Iris pigment epithelial cell (primary cell): ENCODE results near the gene LRP6.
A peak's percentile ranks its signal among the peaks of the same experiment; 100 is the strongest.
"Not testable (repeated sequence)": the region's sequence is repeated elsewhere in the genome, so short reads cannot be mapped to it uniquely, and the experiment has no call there.

Source experiments
- DNase-seq: peaks from one replicate; pipeline ENCODE4 v3.0.0-alpha.2; 2011; ENCODE audit warnings: low read depth

LRP6 gene

DNA sequence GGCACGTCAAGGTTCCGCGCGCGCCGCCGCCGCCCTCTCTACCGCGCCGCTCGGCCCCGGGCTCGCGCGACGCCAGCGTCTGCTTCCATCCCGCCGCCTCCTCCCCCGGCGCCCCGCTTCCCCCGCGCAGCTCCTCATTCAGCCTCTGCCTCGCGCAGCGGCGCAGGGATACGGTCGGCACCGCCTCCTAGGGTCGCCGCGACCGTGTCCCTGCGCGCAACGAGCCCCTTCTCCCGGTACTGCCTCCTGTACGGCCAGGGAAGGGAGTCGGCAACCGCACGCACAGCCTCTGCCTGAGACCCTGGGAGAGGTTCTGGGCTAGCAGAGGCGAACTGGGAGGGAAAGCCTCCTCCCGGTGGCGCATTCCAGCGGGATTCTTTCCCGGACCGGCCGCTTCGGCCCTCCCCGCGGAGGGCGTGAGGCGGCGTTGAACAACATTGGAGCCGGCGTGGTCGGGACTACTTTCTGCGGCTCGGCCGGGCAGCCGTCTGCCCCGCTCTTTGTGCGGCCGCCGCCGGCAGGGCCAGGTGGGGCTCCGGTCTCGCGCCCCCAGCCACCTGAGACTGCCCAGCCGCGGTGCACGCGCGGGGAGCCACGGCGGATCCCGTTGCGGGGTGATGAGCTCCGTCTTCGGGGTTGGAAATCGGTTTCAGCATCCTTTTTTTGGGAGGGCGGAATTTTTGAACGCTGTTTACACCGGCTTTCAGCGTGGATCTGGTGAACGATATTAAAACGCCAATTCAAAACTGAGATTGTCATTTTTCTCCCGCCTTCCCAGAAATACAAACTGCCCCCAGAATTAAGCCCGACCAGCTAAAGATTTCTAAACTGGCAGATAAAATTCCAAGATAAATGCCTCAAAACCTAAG lies at the start of gene LRP6:
LRP6 (minus strand) TSS at position 172 of the 869 bp plus-strand sequence. CDS start 309 bp downstream, outside the sequence.
- DNase-seq = peak; percentile 95

DNA sequence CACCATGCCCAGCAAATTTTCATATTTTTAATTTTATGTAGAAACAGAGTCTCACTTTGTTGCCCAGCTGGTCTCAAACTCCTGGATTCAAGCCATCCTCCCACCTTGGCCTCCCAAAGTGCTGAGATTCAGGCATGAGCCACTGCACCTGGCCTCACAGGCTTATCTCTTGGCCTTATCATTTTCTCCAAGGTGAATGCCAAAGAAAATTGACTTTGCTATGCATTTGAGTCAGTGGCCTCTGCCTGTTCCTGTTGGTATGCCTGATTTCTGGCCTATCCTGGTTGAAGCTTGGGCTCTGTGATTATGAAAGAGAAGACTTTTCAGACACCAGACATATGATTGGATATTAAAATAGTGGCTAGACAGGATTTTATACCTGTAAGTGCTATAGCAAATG lies 49.0 kb upstream of the LRP6 start:
- DNase-seq = no peak

DNA sequence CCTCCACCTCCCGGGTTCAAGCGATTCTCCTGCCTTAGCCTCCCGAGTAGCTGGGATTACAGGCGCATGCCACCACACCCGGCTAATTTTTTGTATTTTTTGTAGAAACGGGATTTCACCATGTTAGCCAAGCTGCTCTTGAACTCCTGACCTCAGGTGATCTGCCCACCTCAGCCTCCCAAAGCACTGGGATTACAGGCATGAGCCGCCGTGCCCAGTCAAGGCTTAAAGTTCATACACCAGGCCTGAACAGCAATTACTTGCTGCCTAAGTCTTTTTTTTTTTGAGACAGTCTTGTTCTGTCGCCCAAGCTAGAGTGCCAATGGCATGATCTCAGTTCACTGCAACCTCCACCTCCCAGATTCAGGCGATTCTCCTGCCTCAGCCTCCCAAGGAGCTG lies 43.9 kb upstream of the LRP6 start:
- DNase-seq = not testable (repeated sequence)

GRCh38 chr12:12305568-12306300 lies 38.9 kb upstream of the LRP6 start:
- DNase-seq = peak; percentile 8

DNA sequence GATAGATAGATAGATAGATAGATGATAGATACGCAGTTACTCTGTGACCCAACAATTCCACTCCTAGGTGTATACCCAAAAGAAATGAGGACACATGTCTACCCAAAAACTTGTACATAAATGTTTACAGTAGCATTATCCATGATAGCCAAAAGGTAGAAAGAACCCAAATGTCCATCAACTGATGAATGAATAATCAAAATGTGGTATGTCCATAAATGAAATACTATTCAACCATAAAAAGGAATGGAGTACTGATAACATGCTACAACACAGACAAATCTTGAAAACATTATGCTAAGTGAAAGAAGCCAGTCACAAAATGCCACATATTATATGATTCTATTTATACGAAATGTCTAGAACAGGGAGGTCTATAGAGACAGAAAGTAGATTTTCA lies 36.1 kb upstream of the LRP6 start:
- no peak for DNase-seq

DNA sequence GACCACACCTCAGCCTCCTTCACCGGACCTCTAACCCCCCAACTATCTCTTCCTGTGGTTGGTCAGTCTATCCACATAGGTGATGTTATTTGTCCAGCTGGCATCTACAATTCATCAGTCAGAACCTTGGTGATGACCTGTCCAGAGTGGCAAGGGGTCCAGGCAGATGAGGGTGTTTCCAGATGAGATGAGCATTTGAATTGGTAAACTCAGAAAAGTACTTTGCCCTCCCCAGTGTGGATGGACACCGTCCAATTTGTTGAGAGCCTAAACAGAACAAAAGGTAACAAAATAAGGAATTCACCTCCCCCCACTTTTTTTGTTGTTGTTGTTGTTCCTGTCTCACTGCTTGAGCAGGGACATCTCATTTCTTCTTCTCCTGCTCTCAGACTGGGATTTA lies 34.3 kb upstream of the LRP6 start:
- no peak for DNase-seq

GRCh38 chr12:12297201-12297830 lies 30.5 kb upstream of the LRP6 start:
- DNase-seq = no peak

GRCh38 chr12:12294215-12295005 lies 27.6 kb upstream of the LRP6 start:
- no peak for DNase-seq

- no peak for DNase-seq
Observed at GRCh38 chr12:12290206-12290605, 23.4 kb upstream of the LRP6 start.

DNA sequence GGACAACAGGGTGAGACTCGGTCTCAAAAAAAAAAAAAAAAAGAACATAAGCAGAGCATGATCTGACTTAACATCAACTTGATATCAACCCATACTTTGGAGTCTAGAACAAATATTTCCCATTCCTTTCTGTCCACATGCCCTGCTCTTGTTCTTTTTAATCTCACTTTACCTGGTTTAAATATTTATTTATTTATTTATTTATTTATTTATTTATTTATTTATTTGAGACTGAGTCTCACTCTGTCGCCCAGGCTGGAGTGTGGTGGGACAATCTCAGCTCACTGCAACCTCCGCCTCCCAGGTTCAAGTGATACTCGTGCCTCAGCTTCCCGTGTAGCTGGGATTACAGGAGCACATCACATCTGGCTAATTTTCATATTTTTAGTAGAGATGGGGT lies 19.6 kb upstream of the LRP6 start:
- no peak for DNase-seq

- DNase-seq = peak; percentile 85
Observed at GRCh38 chr12:12282761-12283425, 16.0 kb upstream of the LRP6 start.

- no peak for DNase-seq
Observed at GRCh38 chr12:12282202-12282601, 15.4 kb upstream of the LRP6 start.

DNA sequence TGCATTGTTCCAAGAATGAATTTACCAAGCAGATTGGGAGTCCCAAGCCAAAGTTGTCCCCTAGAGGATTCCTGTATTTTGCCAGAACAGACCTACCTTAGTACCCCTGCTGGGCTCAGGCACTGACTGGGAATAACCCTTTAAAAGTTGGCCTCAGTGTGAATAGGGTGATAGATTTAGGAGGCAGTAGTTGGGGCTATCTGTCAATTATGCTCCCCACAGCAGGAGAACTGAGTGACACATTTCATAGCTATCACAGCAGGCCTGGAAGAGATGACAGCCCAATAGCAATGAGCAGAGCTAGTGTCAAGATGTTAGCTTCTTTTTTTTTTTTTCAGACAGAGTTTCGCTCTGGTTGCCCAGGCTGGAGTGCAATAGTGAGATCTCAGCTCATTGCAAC lies 14.3 kb upstream of the LRP6 start:
- DNase-seq = no peak

- DNase-seq = no peak
Observed at GRCh38 chr12:12278899-12279298, 12.1 kb upstream of the LRP6 start.

GRCh38 chr12:12275874-12276273 lies 9.0 kb upstream of the LRP6 start:
- no peak for DNase-seq

- DNase-seq = no peak
Observed at GRCh38 chr12:12273291-12273957, 6.6 kb upstream of the LRP6 start.

DNA sequence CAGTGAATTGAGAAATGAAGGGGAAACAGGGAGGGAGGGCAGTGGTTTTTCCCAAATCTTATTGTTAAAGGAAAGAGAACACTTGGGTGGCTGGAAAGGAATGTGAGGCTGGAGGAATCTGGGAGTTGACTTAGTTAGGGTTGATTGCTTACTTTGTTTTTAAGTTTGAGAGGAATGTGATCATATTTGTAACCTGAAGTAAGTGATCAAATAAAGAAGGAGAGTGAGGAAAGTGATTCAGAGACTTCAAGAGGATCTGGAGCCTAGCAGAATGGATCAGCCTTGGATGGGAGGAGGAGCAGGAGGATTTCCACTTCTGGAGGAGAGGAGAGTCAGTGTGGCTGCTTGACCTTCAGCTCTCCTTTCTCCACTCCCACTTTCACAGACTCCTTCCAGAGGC lies 6.0 kb upstream of the LRP6 start:
- DNase-seq = no peak

- DNase-seq = no peak
Observed at GRCh38 chr12:12270226-12270625, 3.4 kb upstream of the LRP6 start.

- no peak for DNase-seq
Observed at GRCh38 chr12:12267742-12268200, 927 bp upstream of the LRP6 start.

DNA sequence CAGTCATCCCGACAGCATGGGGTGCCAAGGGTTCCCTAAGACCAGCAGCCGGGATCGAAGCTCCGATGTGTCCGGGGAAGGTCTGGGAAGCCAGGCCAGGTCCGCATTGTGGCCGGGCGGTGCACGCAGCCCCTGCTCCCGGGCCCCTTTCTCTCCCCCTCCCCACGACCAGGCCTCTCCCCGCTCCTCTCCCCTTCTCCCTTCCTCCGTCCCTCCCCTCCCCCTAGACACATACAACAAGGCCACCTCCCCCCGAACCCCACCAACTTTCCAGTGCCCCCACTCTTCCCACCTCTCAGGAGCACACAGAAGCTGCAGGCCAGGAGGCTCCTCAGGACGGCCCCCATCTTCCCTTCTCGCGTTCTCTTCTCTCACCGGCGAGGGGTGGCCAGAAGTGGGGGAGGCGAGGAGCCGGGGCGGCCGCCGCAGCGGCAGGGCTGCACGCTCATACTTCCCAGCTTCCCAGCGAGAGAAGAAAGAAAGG lies 413 bp downstream of the LRP6 start:
- DNase-seq = no peak
